Natural killer cell (primary cell): ENCODE measurements around the gene WNT4. TPM values are rescaled to one million over a fixed set of nuclear protein-coding genes. Genes with fewer than 3 reads are reported as not detected.

Experiments
- ATAC-seq, 3 donors: fragments of 150-1000 bp in 2 of 3; fragments of 200-7000 bp in 1 of 3; cut with Tn5 transposase; 1 replicate in 1 of 3; 2 replicates in 2 of 3; pipeline ENCODE4 v1.10.0; 2021; ENCODE audit warnings: mild to moderate bottlenecking in 2 of 3, moderate library complexity in 2 of 3
- DNase-seq, 2 donors: peaks; one replicate each; pipeline versions ENCODE4 v3.0.0 to v3.0.0-alpha.2; 2013 to 2021; ENCODE audit warnings: mixed read lengths in 1 of 2
- H3K27ac ChIP-seq: one replicate; pipeline ENCODE4 v1.5.1; 2013; ENCODE audit warnings: mild to moderate bottlenecking, low read length
- H3K27me3 ChIP-seq: one replicate; pipeline ENCODE4 v1.6.1; 2013; ENCODE audit warnings: low read length; ENCODE audit not compliant: control insufficient read depth, insufficient read depth
- H3K36me3 ChIP-seq: one replicate; pipeline ENCODE4 v1.6.1; 2013; ENCODE audit warnings: low read length; ENCODE audit not compliant: control insufficient read depth, insufficient read depth
- H3K4me1 ChIP-seq: one replicate; pipeline ENCODE4 v1.6.1; 2013; ENCODE audit warnings: low read length; ENCODE audit not compliant: control insufficient read depth, insufficient read depth
- H3K4me3 ChIP-seq: one replicate; pipeline ENCODE4 v1.5.1; 2013; ENCODE audit warnings: low read length
- H3K9me3 ChIP-seq: one replicate; pipeline ENCODE4 v1.6.1; 2013; ENCODE audit warnings: low read length; ENCODE audit not compliant: control insufficient read depth, insufficient read depth
- H3K27ac Mint-ChIP-seq, 2 donors: one replicate each; pipeline ENCODE4 v1.8.0; 2022; ENCODE audit warnings: mild to moderate bottlenecking in 2 of 2, mixed read lengths in 2 of 2, moderate library complexity in 1 of 2
- H3K27me3 Mint-ChIP-seq, 2 donors: one replicate each; pipeline ENCODE4 v1.8.0; 2022; ENCODE audit warnings: low read depth in 2 of 2, mixed read lengths in 2 of 2
- H3K36me3 Mint-ChIP-seq: one replicate; pipeline ENCODE4 v1.8.0; 2022; ENCODE audit warnings: mixed read lengths
- H3K4me1 Mint-ChIP-seq, 2 donors: one replicate each; pipeline ENCODE4 v1.8.0; 2022; ENCODE audit warnings: mixed read lengths in 2 of 2
- H3K4me3 Mint-ChIP-seq: one replicate; pipeline ENCODE4 v1.8.0; 2022; ENCODE audit warnings: mild to moderate bottlenecking, moderate library complexity, mixed read lengths
- H3K9me3 Mint-ChIP-seq, 2 donors: one replicate each; pipeline ENCODE4 v1.8.0; 2022; ENCODE audit warnings: mixed read lengths in 2 of 2
- CTCF ChIP-seq: fragments of 200-600 bp; IDR thresholded peaks from one replicate; pipeline ENCODE4 v1.8.0; 2022; ENCODE audit warnings: antibody characterized with exemption
- WGBS: methylation state at CpG from one replicate; pipeline ENCODE4 v1.1.7; 2013; ENCODE audit warnings: missing lambda C conversion rate; ENCODE audit not compliant: insufficient coverage; 5-methylcytosine and 5-hydroxymethylcytosine counted together
- intact Hi-C: fragments of 100-400 bp; cut with micrococcal nuclease; formaldehyde crosslinking; loops from one replicate; pipeline ENCODE4 v1.14.2; 2022
- total RNA-seq, 4 donors: library from RNA; stranded (reverse); fragments of 120-200 nt in 1 of 4; gene quantifications; one replicate each; pipeline versions ENCODE4 v1.2.3 to v1.2.4, GENCODE V29; 2013 to 2022

The WNT4 gene
- total RNA-seq, 3 donors from 2014 or later (not counting 1 experiment from before 2014, with no cell fraction given) = not detected

GRCh38 chr1:22184892-22185612, 42.2 kb upstream of the WNT4 start:
- no peak overlapping the region for H3K27ac Mint-ChIP-seq
- no peak overlapping the region for H3K4me3 Mint-ChIP-seq
- no peak for TF ChIP-seq CTCF
- no peaks in the 10 kb centered on the region for H3K4me1 ChIP-seq
- peaks cover 28 to 29% of the 10 kb centered on the region in 2 donors for H3K27me3 Mint-ChIP-seq
- no peaks in the 10 kb centered on the region for H3K36me3 ChIP-seq
- H3K9me3 ChIP-seq = no peaks in the 10 kb centered on the region
- peaks cover 2% of the 10 kb centered on the region for H3K27me3 ChIP-seq
- 63% methylated on average over 20 of the region's 21 CpGs for WGBS
- H3K4me1 Mint-ChIP-seq = peaks cover 0 to 4% of the 10 kb centered on the region in 2 donors
- H3K9me3 Mint-ChIP-seq = no peaks in the 10 kb centered on the region
- DNase-seq = peak in 1 of 2 donors; percentile 13
- no peak for ATAC-seq
- H3K36me3 Mint-ChIP-seq = no peaks in the 10 kb centered on the region
- intact Hi-C loops = no loop called here
- no peak overlapping the region for H3K4me3 ChIP-seq
- H3K27ac ChIP-seq = no peak overlapping the region

GRCh38 chr1:22184454-22184853, 41.6 kb upstream of the WNT4 start:
- 86% methylated on average over 1 of the region's 1 CpG for WGBS
- no peak for ATAC-seq
- H3K27ac Mint-ChIP-seq = no peak overlapping the region
- Histone ChIP-seq H3K4me3 (no peak overlapping the region), H3K27me3 (peaks cover 2% of the 10 kb centered on the region), H3K27ac (no peak overlapping the region), H3K36me3 (no peaks in the 10 kb centered on the region), H3K9me3 (no peaks in the 10 kb centered on the region), H3K4me1 (no peaks in the 10 kb centered on the region)
- intact Hi-C loops = no loop called here
- no peaks in the 10 kb centered on the region for H3K9me3 Mint-ChIP-seq
- H3K4me3 Mint-ChIP-seq = no peak overlapping the region
- H3K27me3 Mint-ChIP-seq = peaks cover 28 to 29% of the 10 kb centered on the region in 2 donors
- no peak for TF ChIP-seq CTCF
- DNase-seq = no peak
- H3K4me1 Mint-ChIP-seq = peaks cover 0 to 4% of the 10 kb centered on the region in 2 donors
- H3K36me3 Mint-ChIP-seq = no peaks in the 10 kb centered on the region

DNA sequence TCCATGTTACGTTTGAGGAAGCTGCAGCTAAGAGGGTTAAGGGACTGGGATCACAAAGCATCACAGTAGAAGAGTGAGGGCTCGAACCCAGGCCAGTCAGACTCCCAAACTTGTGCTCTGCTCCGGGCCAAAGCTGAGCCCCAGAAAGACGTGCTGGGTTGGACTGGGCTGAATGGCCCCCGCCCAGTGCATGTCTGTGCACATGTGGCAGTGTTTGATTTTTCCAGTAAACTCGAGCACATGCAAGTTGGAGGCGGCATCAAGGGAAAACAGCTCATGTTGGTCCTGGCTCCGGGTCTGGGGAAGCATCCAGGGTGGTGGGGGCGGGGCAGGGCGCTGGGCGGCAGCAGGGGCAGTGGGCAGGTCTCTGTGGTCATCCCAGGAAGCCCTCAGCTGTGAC, 39.8 kb upstream of the WNT4 start:
- no peak for DNase-seq
- no peak overlapping the region for H3K27ac Mint-ChIP-seq
- 67% methylated on average over 11 of the region's 11 CpGs for WGBS

More for the DNA sequence above, 39.8 kb upstream of the WNT4 start:
- Mint-ChIP-seq H3K36me3 (no peaks in the 10 kb centered on the region), H3K9me3 (no peaks in the 10 kb centered on the region), H3K4me3 (no peak overlapping the region), H3K27me3 (peaks cover 24 to 28% of the 10 kb centered on the region in 2 donors), H3K4me1 (peaks cover 0 to 9% of the 10 kb centered on the region in 2 donors)
- H3K27ac ChIP-seq = no peak overlapping the region
- H3K4me1 ChIP-seq = no peaks in the 10 kb centered on the region
- TF ChIP-seq CTCF = no peak
- H3K27me3 ChIP-seq = peaks cover 2% of the 10 kb centered on the region
- no peaks in the 10 kb centered on the region for H3K36me3 ChIP-seq
- H3K9me3 ChIP-seq = no peaks in the 10 kb centered on the region
- no peak overlapping the region for H3K4me3 ChIP-seq
- intact Hi-C loops = no loop called here
- ATAC-seq = no peak
